HepG2 (cell line): ENCODE results near the gene GGTLC1. TPM values are rescaled to one million over a fixed set of nuclear protein-coding genes. Genes with fewer than 3 reads are reported as not detected.
"Not testable (repeated sequence)": the region's sequence is repeated elsewhere in the genome, so short reads cannot be mapped to it uniquely, and the experiment has no call there.

Experiments used
- ATAC-seq: fragments of 200-7000 bp; cut with Tn5 transposase; 3 replicates; pipeline ENCODE4 v1.9.1; 2020; ENCODE audit warnings: mild to moderate bottlenecking, moderate library complexity
- BruUV-seq: library from RNA; stranded (reverse); fragments of 400-500 nt; replicated peaks from 2 replicates; lab custom pipeline; 2021; lab: Mats Ljungman, UMichigan
- CTCF ChIA-PET: fragments of 300-600 bp; formaldehyde crosslinking; extraction: SDS; loops from one replicate; lab custom pipeline; 2021; ENCODE audit warnings: low total read pairs, inconsistent platforms, low intra/inter-chr PET ratio; lab: Yijun Ruan, JAX
- POLR2A ChIA-PET: fragments of 350-600 bp; sonication (Branson Sonifier 250); formaldehyde crosslinking; loops from one replicate; lab custom pipeline; 2020; ENCODE audit warnings: antibody characterized with exemption, inconsistent platforms; lab: Yijun Ruan, JAX
- DNase-seq: peaks from one replicate; pipeline ENCODE4 v3.0.0-alpha.2; 2015; ENCODE audit warnings: low spot score
- FAIRE-seq: peaks from 3 replicates; lab custom pipeline; 2011; peaks lifted over from hg19 to GRCh38; lab: Jason Lieb, UNC
- H2AFZ ChIP-seq: one replicate; pipeline ENCODE4 v1.6.1; 2011; ENCODE audit warnings: low read length, inconsistent platforms
- H3K27ac ChIP-seq: fragments of 300-600 bp; 3 replicates; pipeline ENCODE4 v1.8.0; 2011; ENCODE audit warnings: mixed run types, mild to moderate bottlenecking, mixed read lengths, low read length, inconsistent platforms; ENCODE audit not compliant: insufficient read depth; ENCODE audit errors: extremely low read length
- H3K27me3 ChIP-seq, 2 experiments: fragments of 200-600 bp in 1 of 2; 2 replicates in 1 of 2; 3 replicates in 1 of 2; pipeline versions ENCODE4 v1.6.0 to v1.8.0; 2011; ENCODE audit warnings: low read length in 2 of 2, mild to moderate bottlenecking in 2 of 2, moderate library complexity in 2 of 2, inconsistent platforms in 1 of 2; ENCODE audit not compliant: insufficient read depth in 2 of 2, control insufficient read depth in 1 of 2
- H3K36me3 ChIP-seq, 2 experiments: fragments of 200-600 bp in 1 of 2; replicated peaks in 1 of 2; 2 replicates in 1 of 2; 3 replicates in 1 of 2; pipeline versions ENCODE4 v1.5.1 to v1.8.0; 2011; ENCODE audit warnings: low read length in 2 of 2, inconsistent platforms in 1 of 2; ENCODE audit not compliant: insufficient read depth in 2 of 2, control insufficient read depth in 1 of 2
- H3K4me1 ChIP-seq: 2 replicates; pipeline ENCODE4 v1.5.1; 2012; ENCODE audit warnings: low read length, inconsistent platforms; ENCODE audit not compliant: insufficient read depth
- H3K4me2 ChIP-seq: 2 replicates; pipeline ENCODE4 v1.6.0; 2011; ENCODE audit warnings: low read depth, low read length, inconsistent platforms
- H3K4me3 ChIP-seq, 3 experiments: fragments of 200-600 bp in 1 of 3; sonication (generic), shearing (Covaris generic) in 1 of 3; replicated peaks in 1 of 3; 2 replicates each; pipeline ENCODE4 v1.5.1; 2011 to 2016; ENCODE audit warnings: low read length in 3 of 3, inconsistent platforms in 2 of 3, low read depth in 2 of 3, mild to moderate bottlenecking in 2 of 3, control low read depth in 1 of 3, mixed read lengths in 1 of 3; ENCODE audit not compliant: insufficient read depth in 1 of 3
- H3K79me2 ChIP-seq: one replicate; pipeline ENCODE4 v1.6.1; 2011; ENCODE audit warnings: low read length, inconsistent platforms; ENCODE audit not compliant: insufficient read depth
- H3K9ac ChIP-seq: 2 replicates; pipeline ENCODE4 v1.6.0; 2011; ENCODE audit warnings: mild to moderate bottlenecking, low read depth, low read length, inconsistent platforms; ENCODE audit not compliant: insufficient read depth
- H3K9me3 ChIP-seq: 2 replicates; pipeline ENCODE4 v1.5.1; 2012; ENCODE audit warnings: mild to moderate bottlenecking, low read length
- H4K20me1 ChIP-seq: 2 replicates; pipeline ENCODE4 v1.6.0; 2011; ENCODE audit warnings: inconsistent platforms, mild to moderate bottlenecking, low read length, moderate library complexity; ENCODE audit not compliant: insufficient read depth
- CEBPG ChIP-seq: IDR thresholded peaks from 2 replicates; pipeline ENCODE4 v1.6.1; 2016
- GATAD2A ChIP-seq: IDR thresholded peaks from 2 replicates; pipeline ENCODE4 v1.6.1; 2016
- HDAC2 ChIP-seq: sonication (generic); formaldehyde crosslinking; IDR thresholded peaks from 2 replicates; pipeline ENCODE4 v1.4.0; 2020; ENCODE audit warnings: missing genetic modification reagents
- HNF4A ChIP-seq: sonication (generic); formaldehyde crosslinking; IDR thresholded peaks from 2 replicates; pipeline ENCODE4 v1.4.0; 2020; ENCODE audit warnings: missing genetic modification reagents
- HNF4G ChIP-seq, 2 experiments: sonication (generic) in 1 of 2; formaldehyde crosslinking in 1 of 2; IDR thresholded peaks; 2 replicates each; pipeline versions ENCODE4 v1.4.0 to v1.6.1; 2011 to 2020; ENCODE audit warnings: borderline replicate concordance in 2 of 2, low read depth in 2 of 2, mild to moderate bottlenecking in 2 of 2, low read length in 1 of 2, missing genetic modification reagents in 1 of 2, moderate library complexity in 1 of 2
- NCOA2 ChIP-seq: sonication (generic); formaldehyde crosslinking; IDR thresholded peaks from 2 replicates; pipeline ENCODE4 v1.8.0; 2022; ENCODE audit warnings: inconsistent platforms
- WGBS: methylation state at CpG from one replicate; pipeline ENCODE4 v1.1.6; 2017; ENCODE audit warnings: low lambda C conversion rate; 5-methylcytosine and 5-hydroxymethylcytosine counted together
- in situ Hi-C: cut with HindIII; loops from 2 replicates; pipeline ENCODE4 v1.10.0; 2017; ENCODE audit warnings: low pct_unique_long_range_greater_than_20kb; ENCODE audit not compliant: extremely low pct_ligation_motif_present
- intact Hi-C: fragments of 100-400 bp; cut with micrococcal nuclease; formaldehyde crosslinking; loops from one replicate; pipeline ENCODE4 v1.10.0; 2022; ENCODE audit not compliant: unreplicated experiment
- polyA plus RNA-seq, 8 experiments: library from polyadenylated mRNA; depleted of rRNA in 3 of 8; stranded (reverse) in 7 of 8; unstranded in 1 of 8; fragments of >200 nt; fragmentation: Illumina TruSeq in 4 of 8; extraction: Trizol in 4 of 8; gene quantifications; 2 replicates each; pipeline versions ENCODE4 v1.2.1 to v1.2.3, GENCODE V29; 2011 to 2016; ENCODE audit warnings: low read depth in 4 of 8, missing spikeins in 1 of 8, mixed read lengths in 1 of 8; ENCODE audit not compliant: insufficient read depth in 1 of 8
- total RNA-seq, 5 experiments: library from RNA; depleted of rRNA; stranded (reverse); fragments of >200 nt; fragmentation: Illumina TruSeq; extraction: Trizol; gene quantifications; 2 replicates each; pipeline ENCODE4 v1.2.3, GENCODE V29; 2016; ENCODE audit warnings: low read depth in 1 of 5
- TF ChIP-seq, protein P1 (sequence below): sonication (generic); formaldehyde crosslinking; IDR thresholded peaks from 2 replicates; pipeline ENCODE4 v1.5.1; 2020; ENCODE audit warnings: mild to moderate bottlenecking, missing genetic modification reagents, moderate library complexity
- TF ChIP-seq, protein P2 (sequence below): sonication (generic); IDR thresholded peaks from 2 replicates; pipeline ENCODE4 v1.6.1; 2016; ENCODE audit warnings: low read depth, borderline replicate concordance
- TF ChIP-seq, protein P3 (sequence below): sonication (generic); formaldehyde crosslinking; IDR thresholded peaks from 2 replicates; pipeline ENCODE4 v1.5.0; 2020; ENCODE audit warnings: mild to moderate bottlenecking, missing genetic modification reagents, moderate library complexity

Gene GGTLC1
- total and polyA plus RNA-seq, 2 of the 13 experiments (the other 11 are each of a cell fraction or from before 2014, with no cell fraction given): not detected

DNA sequence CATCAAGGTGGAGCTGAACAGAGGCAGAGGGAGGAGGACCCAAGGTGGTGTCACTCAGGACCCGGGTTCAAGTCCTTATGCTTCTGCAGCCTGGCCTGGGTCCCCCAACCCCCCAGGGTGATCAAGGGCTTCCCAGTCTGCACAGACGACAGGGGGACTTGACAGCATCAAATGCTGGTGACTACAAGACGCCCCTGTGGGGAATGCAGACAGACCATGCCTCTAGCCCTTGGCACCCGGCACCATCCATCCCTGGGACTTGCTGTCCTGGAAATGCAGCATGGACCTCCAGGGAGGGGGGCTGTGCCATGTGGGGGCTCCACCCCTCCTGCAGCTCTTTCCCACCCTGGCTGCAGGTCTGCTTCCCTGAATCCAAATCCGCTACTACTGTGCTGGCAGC, 7.1 kb downstream of the GGTLC1 start:
- H3K27me3 ChIP-seq, intact Hi-C loops, BruUV-seq, H3K27ac ChIP-seq, H4K20me1 ChIP-seq, H3K79me2 ChIP-seq, ATAC-seq, in situ Hi-C loops, H3K36me3 ChIP-seq, CTCF ChIA-PET, POLR2A ChIA-PET, H3K4me3 ChIP-seq, DNase-seq, H3K9me3 ChIP-seq, H2AFZ ChIP-seq, H3K4me2 ChIP-seq, FAIRE-seq, H3K9ac ChIP-seq: not testable (repeated sequence)
- WGBS: 16% methylated on average over 4 of the region's 5 CpGs
- H3K4me1 ChIP-seq: peaks cover 38% of the 10 kb centered on the region
- TF ChIP-seq, protein P1, sequence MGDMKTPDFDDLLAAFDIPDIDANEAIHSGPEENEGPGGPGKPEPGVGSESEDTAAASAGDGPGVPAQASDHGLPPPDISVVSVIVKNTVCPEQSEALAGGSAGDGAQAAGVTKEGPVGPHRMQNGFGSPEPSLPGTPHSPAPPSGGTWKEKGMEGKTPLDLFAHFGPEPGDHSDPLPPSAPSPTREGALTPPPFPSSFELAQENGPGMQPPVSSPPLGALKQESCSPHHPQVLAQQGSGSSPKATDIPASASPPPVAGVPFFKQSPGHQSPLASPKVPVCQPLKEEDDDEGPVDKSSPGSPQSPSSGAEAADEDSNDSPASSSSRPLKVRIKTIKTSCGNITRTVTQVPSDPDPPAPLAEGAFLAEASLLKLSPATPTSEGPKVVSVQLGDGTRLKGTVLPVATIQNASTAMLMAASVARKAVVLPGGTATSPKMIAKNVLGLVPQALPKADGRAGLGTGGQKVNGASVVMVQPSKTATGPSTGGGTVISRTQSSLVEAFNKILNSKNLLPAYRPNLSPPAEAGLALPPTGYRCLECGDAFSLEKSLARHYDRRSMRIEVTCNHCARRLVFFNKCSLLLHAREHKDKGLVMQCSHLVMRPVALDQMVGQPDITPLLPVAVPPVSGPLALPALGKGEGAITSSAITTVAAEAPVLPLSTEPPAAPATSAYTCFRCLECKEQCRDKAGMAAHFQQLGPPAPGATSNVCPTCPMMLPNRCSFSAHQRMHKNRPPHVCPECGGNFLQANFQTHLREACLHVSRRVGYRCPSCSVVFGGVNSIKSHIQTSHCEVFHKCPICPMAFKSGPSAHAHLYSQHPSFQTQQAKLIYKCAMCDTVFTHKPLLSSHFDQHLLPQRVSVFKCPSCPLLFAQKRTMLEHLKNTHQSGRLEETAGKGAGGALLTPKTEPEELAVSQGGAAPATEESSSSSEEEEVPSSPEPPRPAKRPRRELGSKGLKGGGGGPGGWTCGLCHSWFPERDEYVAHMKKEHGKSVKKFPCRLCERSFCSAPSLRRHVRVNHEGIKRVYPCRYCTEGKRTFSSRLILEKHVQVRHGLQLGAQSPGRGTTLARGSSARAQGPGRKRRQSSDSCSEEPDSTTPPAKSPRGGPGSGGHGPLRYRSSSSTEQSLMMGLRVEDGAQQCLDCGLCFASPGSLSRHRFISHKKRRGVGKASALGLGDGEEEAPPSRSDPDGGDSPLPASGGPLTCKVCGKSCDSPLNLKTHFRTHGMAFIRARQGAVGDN (CRISPR knock-in tag): 0 out of 2 replicates have a peak, but pooled peaks have one; percentile 12

DNA sequence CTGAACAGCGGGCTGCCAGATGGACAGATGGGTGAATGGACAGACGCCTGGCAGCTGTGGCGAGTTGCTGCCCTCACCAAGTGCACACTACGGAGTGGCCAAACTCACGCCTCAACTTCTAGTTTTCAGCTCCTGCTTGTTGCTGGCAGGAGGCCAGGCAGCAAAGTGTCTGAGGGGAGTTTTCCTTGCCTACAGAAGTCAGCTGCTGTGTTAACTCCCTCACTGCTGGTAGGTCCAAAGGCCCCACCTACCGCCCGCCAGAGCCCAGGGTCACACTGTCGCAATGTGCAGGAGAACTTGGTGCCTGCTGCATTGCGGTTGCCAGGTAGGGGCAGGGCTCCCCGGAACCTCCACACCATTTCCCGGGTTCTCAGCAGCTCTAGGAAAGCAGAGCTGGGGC, 7.6 kb downstream of the GGTLC1 start:
- H3K9ac ChIP-seq; H3K79me2 ChIP-seq; H3K4me3 ChIP-seq; H4K20me1 ChIP-seq; H2AFZ ChIP-seq; CTCF ChIA-PET; BruUV-seq; H3K9me3 ChIP-seq; H3K36me3 ChIP-seq; intact Hi-C loops; ATAC-seq; H3K27me3 ChIP-seq; FAIRE-seq; in situ Hi-C loops; POLR2A ChIA-PET; H3K27ac ChIP-seq; TF ChIP-seq HNF4G (CRISPR knock-in tag; IDR thresholded peaks at IDR 0.05; ENCODE audit: borderline replicate concordance, low read depth): not testable (repeated sequence)
- peak overlapping the region; percentile 31; the same call in 1 of the 2 replicates for H3K4me2 ChIP-seq
- DNase-seq: peak; percentile 36
- 7% methylated on average over 5 of the region's 11 CpGs for WGBS
- H3K4me1 ChIP-seq: peaks cover 38% of the 10 kb centered on the region
- peak; percentile 71 for TF ChIP-seq HNF4A (CRISPR knock-in tag)
- 0 out of 2 replicates have a peak, but pooled peaks have one; percentile 16 for TF ChIP-seq HDAC2 (CRISPR knock-in tag)
- peak; percentile 36; the same call in 1 of the 2 replicates for TF ChIP-seq HNF4G (IDR thresholded peaks at IDR 0.05; ENCODE audit: borderline replicate concordance, low read depth, low read length)
- TF ChIP-seq, protein P2, sequence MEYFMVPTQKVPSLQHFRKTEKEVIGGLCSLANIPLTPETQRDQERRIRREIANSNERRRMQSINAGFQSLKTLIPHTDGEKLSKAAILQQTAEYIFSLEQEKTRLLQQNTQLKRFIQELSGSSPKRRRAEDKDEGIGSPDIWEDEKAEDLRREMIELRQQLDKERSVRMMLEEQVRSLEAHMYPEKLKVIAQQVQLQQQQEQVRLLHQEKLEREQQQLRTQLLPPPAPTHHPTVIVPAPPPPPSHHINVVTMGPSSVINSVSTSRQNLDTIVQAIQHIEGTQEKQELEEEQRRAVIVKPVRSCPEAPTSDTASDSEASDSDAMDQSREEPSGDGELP: peak; percentile 91; the same call in 1 of the 2 replicates
- 0 out of 2 replicates have a peak, but pooled peaks have one; percentile 30 for TF ChIP-seq GATAD2A (CRISPR knock-in tag)
- TF ChIP-seq NCOA2 (CRISPR knock-in tag): 0 out of 2 replicates have a peak, but pooled peaks have one; percentile 13
- TF ChIP-seq, protein P3, sequence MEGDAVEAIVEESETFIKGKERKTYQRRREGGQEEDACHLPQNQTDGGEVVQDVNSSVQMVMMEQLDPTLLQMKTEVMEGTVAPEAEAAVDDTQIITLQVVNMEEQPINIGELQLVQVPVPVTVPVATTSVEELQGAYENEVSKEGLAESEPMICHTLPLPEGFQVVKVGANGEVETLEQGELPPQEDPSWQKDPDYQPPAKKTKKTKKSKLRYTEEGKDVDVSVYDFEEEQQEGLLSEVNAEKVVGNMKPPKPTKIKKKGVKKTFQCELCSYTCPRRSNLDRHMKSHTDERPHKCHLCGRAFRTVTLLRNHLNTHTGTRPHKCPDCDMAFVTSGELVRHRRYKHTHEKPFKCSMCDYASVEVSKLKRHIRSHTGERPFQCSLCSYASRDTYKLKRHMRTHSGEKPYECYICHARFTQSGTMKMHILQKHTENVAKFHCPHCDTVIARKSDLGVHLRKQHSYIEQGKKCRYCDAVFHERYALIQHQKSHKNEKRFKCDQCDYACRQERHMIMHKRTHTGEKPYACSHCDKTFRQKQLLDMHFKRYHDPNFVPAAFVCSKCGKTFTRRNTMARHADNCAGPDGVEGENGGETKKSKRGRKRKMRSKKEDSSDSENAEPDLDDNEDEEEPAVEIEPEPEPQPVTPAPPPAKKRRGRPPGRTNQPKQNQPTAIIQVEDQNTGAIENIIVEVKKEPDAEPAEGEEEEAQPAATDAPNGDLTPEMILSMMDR: 0 out of 2 replicates have a peak, but pooled peaks have one; percentile 7
- TF ChIP-seq CEBPG (CRISPR knock-in tag): peak; percentile 47
